VCaP (cell line): Measurements from ENCODE around the gene PPP6R1.
A peak's percentile ranks its signal among the peaks of the same experiment; 100 is the strongest.

ENCODE experiments used
- H3K27ac ChIP-seq: fragments of 450-650 bp; 2 replicates; pipeline ENCODE4 v1.5.1; 2017
- TF ChIP-seq, protein P1 (sequence below): fragments of 450-650 bp; conservative IDR thresholded peaks from 2 replicates; pipeline ENCODE4 v1.5.1; 2017; ENCODE audit warnings: mild to moderate bottlenecking, moderate library complexity

The PPP6R1 gene, protein sequence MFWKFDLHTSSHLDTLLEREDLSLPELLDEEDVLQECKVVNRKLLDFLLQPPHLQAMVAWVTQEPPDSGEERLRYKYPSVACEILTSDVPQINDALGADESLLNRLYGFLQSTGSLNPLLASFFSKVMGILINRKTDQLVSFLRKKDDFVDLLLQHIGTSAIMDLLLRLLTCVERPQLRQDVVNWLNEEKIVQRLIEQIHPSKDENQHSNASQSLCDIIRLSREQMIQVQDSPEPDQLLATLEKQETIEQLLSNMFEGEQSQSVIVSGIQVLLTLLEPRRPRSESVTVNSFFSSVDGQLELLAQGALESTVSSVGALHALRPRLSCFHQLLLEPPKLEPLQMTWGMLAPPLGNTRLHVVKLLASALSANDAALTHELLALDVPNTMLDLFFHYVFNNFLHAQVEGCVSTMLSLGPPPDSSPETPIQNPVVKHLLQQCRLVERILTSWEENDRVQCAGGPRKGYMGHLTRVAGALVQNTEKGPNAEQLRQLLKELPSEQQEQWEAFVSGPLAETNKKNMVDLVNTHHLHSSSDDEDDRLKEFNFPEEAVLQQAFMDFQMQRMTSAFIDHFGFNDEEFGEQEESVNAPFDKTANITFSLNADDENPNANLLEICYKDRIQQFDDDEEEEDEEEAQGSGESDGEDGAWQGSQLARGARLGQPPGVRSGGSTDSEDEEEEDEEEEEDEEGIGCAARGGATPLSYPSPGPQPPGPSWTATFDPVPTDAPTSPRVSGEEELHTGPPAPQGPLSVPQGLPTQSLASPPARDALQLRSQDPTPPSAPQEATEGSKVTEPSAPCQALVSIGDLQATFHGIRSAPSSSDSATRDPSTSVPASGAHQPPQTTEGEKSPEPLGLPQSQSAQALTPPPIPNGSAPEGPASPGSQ

DNA sequence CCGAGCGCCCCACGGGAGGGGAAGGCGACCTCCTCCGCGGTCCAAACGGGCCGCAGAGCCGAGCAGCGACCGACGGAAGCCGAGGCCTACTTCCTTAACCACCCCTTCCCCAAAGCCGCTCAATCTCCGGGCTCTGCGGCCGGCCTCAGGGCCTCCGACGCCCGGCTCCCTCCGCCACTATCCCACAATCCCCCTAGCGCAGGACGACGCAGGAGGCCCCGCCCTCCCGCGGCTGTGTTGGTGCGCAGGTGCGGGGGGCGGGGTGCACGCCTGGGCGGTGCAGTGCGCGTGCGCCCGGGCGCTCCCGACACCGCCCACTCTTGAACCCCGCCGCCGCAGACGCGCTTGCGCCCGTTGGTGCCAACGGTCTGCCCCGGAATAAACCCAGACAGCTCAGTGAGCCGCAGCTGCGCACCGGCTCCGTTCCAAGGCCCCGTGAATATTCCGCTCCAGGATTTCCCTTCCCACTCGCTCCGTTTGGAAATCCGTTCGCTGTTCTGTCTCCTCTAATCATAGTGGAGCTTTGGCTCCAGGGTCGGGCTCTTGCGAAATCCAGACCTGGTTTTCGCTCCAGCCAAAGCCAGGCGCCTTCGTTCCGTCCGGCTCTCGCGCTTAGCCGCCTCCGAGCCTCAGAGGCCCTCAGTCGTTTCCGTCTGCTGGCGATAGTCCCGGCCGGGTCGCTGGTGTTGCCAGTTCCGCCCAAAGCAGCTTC, at the start of gene PPP6R1:
Gene PPP6R1, minus strand, starts transcription at position 190 of the 712 bp plus-strand sequence. CDS start 11,914 bp downstream, outside the sequence.
- TF ChIP-seq, protein P1, sequence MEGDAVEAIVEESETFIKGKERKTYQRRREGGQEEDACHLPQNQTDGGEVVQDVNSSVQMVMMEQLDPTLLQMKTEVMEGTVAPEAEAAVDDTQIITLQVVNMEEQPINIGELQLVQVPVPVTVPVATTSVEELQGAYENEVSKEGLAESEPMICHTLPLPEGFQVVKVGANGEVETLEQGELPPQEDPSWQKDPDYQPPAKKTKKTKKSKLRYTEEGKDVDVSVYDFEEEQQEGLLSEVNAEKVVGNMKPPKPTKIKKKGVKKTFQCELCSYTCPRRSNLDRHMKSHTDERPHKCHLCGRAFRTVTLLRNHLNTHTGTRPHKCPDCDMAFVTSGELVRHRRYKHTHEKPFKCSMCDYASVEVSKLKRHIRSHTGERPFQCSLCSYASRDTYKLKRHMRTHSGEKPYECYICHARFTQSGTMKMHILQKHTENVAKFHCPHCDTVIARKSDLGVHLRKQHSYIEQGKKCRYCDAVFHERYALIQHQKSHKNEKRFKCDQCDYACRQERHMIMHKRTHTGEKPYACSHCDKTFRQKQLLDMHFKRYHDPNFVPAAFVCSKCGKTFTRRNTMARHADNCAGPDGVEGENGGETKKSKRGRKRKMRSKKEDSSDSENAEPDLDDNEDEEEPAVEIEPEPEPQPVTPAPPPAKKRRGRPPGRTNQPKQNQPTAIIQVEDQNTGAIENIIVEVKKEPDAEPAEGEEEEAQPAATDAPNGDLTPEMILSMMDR, result no peak

DNA sequence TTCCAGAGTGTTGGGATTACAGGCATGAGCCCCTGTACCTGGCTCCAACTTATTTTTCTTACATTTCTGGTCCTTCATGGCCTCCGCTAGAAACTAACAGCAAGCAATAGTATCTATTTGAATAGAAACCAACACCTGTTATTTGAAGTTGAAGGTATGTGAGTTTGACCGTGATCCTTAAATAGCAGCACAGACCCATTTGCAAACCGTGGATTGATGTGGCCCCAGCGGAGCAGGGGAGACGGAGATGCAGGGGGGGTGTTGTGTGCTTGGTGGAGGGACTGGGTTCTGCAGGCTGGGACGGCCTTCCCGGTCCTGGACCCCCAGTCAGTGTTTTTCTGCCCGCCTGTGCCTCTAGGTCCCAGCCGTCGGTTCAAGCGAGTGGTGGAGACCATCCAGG, 49.5 kb upstream of the PPP6R1 start:
- TF ChIP-seq, protein P1, result no peak
- H3K27ac ChIP-seq, result no peak overlapping the region

More for the DNA sequence above, at the start of gene PPP6R1:
- H3K27ac ChIP-seq, result peak within 1 kb of the TSS; percentile 97

DNA sequence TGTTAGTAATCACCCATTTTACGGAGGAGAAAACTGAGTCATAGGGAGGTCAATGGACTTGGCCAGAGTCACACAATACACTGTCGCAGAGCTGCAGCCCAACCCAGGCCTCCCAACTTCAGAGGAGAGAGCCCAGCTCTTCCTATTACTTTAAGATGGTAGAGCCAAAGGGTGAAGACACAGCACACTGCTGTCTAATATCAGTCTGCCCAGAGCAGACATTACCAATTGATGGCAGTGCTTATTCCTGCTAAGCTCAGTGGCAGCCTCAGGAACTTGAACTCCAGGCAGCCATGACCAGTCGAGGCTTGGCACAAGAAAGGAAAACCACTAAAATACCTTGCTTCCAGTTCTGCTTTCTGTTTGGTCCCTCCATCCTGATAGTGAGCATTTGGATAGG, 47.9 kb upstream of the PPP6R1 start:
- no peak overlapping the region for H3K27ac ChIP-seq
- TF ChIP-seq, protein P1, result no peak

DNA sequence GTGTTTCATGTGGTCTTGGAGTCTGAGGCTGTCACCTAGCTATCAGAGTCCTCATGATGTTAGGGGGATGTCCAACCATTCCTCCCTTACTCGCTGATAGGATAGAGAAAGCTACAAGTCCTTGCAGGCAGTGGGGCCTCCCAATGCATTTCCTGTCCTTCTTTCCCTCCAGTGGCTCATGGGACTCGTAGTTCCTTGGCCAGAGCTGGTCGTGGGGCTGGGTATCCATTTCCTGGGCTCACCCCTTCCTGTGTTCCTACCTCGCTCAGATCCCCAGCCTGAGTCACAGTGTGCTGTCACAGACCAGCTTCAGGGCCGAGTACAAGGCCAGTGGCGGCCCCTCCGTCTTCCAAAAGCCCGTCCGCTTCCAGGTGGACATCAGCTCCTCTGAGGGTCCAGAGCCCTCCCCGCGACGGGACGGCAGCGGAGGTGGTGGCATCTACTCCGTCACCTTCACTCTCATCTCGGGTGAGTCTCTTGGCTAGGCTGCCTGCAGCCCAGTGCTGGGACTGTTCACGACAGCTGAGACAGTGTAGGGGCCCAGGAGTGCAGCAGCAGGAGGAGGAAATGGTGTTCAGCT, 47.3 kb upstream of the PPP6R1 start:
- TF ChIP-seq, protein P1, result no peak
- H3K27ac ChIP-seq, result no peak overlapping the region

DNA sequence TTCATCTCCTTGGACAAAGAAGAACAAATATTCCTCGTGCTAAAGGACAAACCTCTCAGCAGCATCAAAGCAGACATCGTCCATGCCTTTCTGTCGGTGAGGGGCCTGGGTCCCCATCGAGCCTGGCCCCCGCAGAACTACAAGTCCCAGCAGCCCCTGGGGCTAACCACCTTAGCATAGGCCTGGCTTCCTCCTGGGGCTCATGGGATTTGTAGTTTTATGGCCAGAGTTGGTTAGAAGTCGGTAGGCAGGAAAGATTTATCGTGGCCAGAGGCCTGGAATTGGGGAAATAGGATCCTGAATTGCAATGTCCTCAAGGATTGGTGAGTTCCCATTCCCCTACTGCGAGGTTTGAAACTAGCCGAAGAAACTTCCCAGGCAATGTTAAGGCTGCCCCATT, 46.7 kb upstream of the PPP6R1 start:
- H3K27ac ChIP-seq, result no peak overlapping the region
- TF ChIP-seq, protein P1, result no peak

DNA sequence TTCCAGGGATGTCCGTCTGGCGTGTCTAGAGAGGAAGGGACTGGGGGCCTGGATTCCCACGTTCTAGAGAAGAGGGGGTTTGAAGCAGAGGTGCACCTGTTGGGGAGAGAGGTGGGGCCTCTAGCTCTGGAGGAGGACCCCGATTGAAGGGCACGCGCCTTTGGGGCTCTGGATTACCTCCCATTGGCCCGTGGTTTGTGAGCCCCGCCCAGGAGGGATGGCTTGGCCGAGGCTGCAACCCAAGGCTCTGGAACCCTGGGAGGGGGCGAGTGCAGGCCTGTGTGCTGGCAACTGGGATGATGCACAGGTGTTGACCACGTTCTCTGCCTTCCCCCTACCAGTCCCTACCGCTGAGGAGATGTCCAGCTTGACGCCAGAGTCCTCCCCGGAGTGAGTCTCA, 46.2 kb upstream of the PPP6R1 start:
- TF ChIP-seq, protein P1, result no peak
- H3K27ac ChIP-seq, result no peak overlapping the region
